Measurements from ENCODE around the gene MXI1. TPM values are rescaled to one million over a fixed set of nuclear protein-coding genes. Genes with fewer than 3 reads are reported as not detected.
A peak's percentile ranks its signal among the peaks of the same experiment; 100 is the strongest.

MXI1 gene
- total RNA-seq, 1 donor from 2014 or later: 27.6 TPM

DNA sequence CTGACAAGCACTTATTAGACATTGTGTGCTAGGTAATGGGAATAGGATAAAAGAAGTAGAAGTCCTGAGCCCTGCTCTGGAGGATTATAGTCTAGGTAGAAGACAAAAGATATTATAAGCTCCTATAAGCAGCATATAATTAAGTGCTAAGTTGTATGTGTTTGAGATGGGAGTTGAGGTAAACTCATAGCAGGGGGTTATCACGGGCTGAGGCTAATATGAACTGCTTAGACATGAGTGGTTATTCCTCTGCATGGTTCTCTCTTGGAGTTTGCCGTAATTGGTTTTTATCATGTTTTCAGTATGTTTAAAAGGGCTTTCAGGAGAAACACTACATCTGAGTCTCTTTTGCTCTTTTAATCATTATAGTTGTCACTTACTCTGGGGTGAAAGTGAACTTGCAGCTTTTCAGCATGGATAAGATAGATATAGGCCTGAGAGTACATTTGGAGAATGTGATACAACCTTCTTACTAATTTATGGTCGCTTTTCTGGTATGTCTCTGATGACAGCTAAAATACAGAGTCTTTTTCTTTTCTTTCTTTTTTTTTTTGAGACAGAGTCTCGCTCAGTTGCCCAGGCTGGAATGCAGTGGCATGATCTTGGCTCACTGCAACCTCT, 58.3 kb downstream of the MXI1 start:
- no peak overlapping the region for H3K27ac Mint-ChIP-seq
- H3K4me1 Mint-ChIP-seq (ENCODE audit: low read depth): peaks cover 19% of the 10 kb centered on the region
- H3K9me3 Mint-ChIP-seq (ENCODE audit: low read depth): no peaks in the 10 kb centered on the region
- H3K36me3 Mint-ChIP-seq (ENCODE audit: insufficient read depth): no peaks in the 10 kb centered on the region
- DNase-seq (ENCODE audit: low spot score, unreplicated experiment): no peak
- no peak for TF ChIP-seq CTCF (IDR thresholded peaks at IDR 0.05; ENCODE audit: unreplicated experiment)
- no peak overlapping the region for H3K4me3 Mint-ChIP-seq (ENCODE audit: low read depth)
- no peaks in the 10 kb centered on the region for H3K27me3 Mint-ChIP-seq

DNA sequence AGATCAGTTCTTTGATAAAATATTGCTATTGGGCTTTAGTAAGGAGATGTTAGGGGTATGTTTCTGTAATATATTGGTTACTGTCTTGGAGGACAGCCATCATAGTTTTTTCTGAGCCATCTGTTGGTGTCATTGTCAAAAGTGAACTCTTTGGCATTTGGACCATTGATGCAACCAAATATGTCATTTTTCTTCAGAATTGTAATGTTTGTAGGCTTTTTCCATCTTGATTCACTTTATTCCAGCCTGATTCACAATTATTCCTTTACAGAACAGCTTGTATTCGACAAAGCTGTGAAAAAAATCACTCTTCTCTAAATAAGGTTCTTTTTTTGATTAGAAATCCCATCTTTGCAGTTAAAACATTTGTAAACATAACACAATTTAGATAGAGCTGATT, 59.9 kb downstream of the MXI1 start:
- no peak overlapping the region for H3K4me3 Mint-ChIP-seq (ENCODE audit: low read depth)
- no peak for DNase-seq (ENCODE audit: low spot score, unreplicated experiment)
- no peak overlapping the region for H3K27ac Mint-ChIP-seq
- no peak for TF ChIP-seq CTCF (IDR thresholded peaks at IDR 0.05; ENCODE audit: unreplicated experiment)
- no peaks in the 10 kb centered on the region for H3K36me3 Mint-ChIP-seq (ENCODE audit: insufficient read depth)
- no peaks in the 10 kb centered on the region for H3K27me3 Mint-ChIP-seq
- no peaks in the 10 kb centered on the region for H3K9me3 Mint-ChIP-seq (ENCODE audit: low read depth)
- peaks cover 21% of the 10 kb centered on the region for H3K4me1 Mint-ChIP-seq (ENCODE audit: low read depth)

DNA sequence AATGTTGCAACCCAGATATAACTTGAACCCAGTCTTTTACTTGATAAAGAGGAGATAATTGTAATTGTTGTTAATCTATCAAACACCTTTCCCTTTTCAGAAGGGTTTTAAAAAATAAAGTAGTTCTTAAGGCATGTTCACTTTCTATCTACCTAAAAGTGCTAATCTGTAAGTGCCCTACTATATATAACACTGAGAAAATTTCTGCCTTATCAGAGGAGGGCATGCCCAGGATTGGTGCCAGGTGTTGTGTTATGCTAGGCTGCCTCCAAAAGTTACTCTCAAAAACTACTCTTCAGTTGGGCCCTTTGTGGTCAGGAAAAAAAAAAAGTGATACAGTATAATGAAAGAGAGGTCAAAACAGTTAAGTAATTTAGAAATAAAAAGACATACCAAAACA, 61.0 kb downstream of the MXI1 start:
- Mint-ChIP-seq H3K27me3 (no peaks in the 10 kb centered on the region), H3K4me3 (ENCODE audit: low read depth) (no peak overlapping the region), H3K9me3 (ENCODE audit: low read depth) (no peaks in the 10 kb centered on the region), H3K27ac (peak overlapping the region; percentile 26), H3K36me3 (ENCODE audit: insufficient read depth) (no peaks in the 10 kb centered on the region), H3K4me1 (ENCODE audit: low read depth) (peaks cover 21% of the 10 kb centered on the region)
- DNase-seq (ENCODE audit: low spot score, unreplicated experiment): no peak
- no peak for TF ChIP-seq CTCF (IDR thresholded peaks at IDR 0.05; ENCODE audit: unreplicated experiment)

GRCh38 chr10:110268971-110269370, 61.6 kb downstream of the MXI1 start:
- H3K4me3 Mint-ChIP-seq (ENCODE audit: low read depth): no peak overlapping the region

More at GRCh38 chr10:110268971-110269370, 61.6 kb downstream of the MXI1 start:
- H3K9me3 Mint-ChIP-seq (ENCODE audit: low read depth): no peaks in the 10 kb centered on the region
- no peak overlapping the region for H3K27ac Mint-ChIP-seq
- TF ChIP-seq CTCF (IDR thresholded peaks at IDR 0.05; ENCODE audit: unreplicated experiment): no peak
- H3K36me3 Mint-ChIP-seq (ENCODE audit: insufficient read depth): no peaks in the 10 kb centered on the region
- H3K27me3 Mint-ChIP-seq: no peaks in the 10 kb centered on the region
- no peak for DNase-seq (ENCODE audit: low spot score, unreplicated experiment)
- H3K4me1 Mint-ChIP-seq (ENCODE audit: low read depth): peaks cover 25% of the 10 kb centered on the region

All from progenitor cell of endocrine pancreas (in vitro differentiated cells).